NOMO-1 treated with DMSO at 0.1 percent for 48 hours (cell line): ENCODE data around the gene GRAMD1B.
A peak's percentile ranks its signal among the peaks of the same experiment; 100 is the strongest.

Source experiments
- DNase-seq: peaks from one replicate; lab custom pipeline; 2025; ENCODE audit not compliant: unreplicated experiment; lab: John Stamatoyannopoulos, UW

The GRAMD1B gene

GRCh38 chr11:123628936-123629683 is 199.0 kb downstream of the GRAMD1B start:
- no peak for DNase-seq

GRCh38 chr11:123630126-123630608 is 200.1 kb downstream of the GRAMD1B start:
- DNase-seq: no peak

- DNase-seq: no peak
Measured at GRCh38 chr11:123640029-123640428, 210.0 kb downstream of the GRAMD1B start.

- peak; percentile 46 for DNase-seq
Measured at GRCh38 chr11:123640677-123641494, 210.8 kb downstream of the GRAMD1B start.

GRCh38 chr11:123641495-123641840 is 211.4 kb downstream of the GRAMD1B start:
- no peak for DNase-seq

- no peak for DNase-seq
Measured at GRCh38 chr11:123642435-123642834, 212.4 kb downstream of the GRAMD1B start.

- no peak for DNase-seq
Measured at GRCh38 chr11:123645286-123645975, 215.4 kb downstream of the GRAMD1B start.

GRCh38 chr11:123650901-123651300 is 220.8 kb downstream of the GRAMD1B start:
- DNase-seq: no peak

- DNase-seq: no peak
Measured at GRCh38 chr11:123652599-123652998, 222.5 kb downstream of the GRAMD1B start.

GRCh38 chr11:123653483-123653826 is 223.4 kb downstream of the GRAMD1B start:
- DNase-seq: no peak

GRCh38 chr11:123653827-123654565 is 223.9 kb downstream of the GRAMD1B start:
- peak; percentile 31 for DNase-seq

GRCh38 chr11:123654566-123655081 is 224.6 kb downstream of the GRAMD1B start, which contains the start of gene SCN3B:
SCN3B (minus strand) TSS chr11:123654624; CDS start chr11:123653801, 823 bp downstream.
- DNase-seq: peak; percentile 28

GRCh38 chr11:123659311-123659710 is 229.2 kb downstream of the GRAMD1B start:
- no peak for DNase-seq

GRCh38 chr11:123659965-123660364 is 229.9 kb downstream of the GRAMD1B start:
- DNase-seq: peak; percentile 62

- DNase-seq: no peak
Measured at GRCh38 chr11:123665306-123665705, 235.2 kb downstream of the GRAMD1B start.

GRCh38 chr11:123670081-123670480 is 240.0 kb downstream of the GRAMD1B start:
- no peak for DNase-seq

- no peak for DNase-seq
Measured at GRCh38 chr11:123671534-123671933, 241.5 kb downstream of the GRAMD1B start.

GRCh38 chr11:123672568-123672967 is 242.5 kb downstream of the GRAMD1B start:
- no peak for DNase-seq

- no peak for DNase-seq
Measured at GRCh38 chr11:123674297-123674696, 244.2 kb downstream of the GRAMD1B start.
